Omental fat pad (tissue), 4 donors: Measurements from ENCODE around the gene FOXO3. TPM values are rescaled to one million over a fixed set of nuclear protein-coding genes. Genes with fewer than 3 reads are reported as not detected.
A peak's percentile ranks its signal among the peaks of the same experiment; 100 is the strongest.

Source experiments
- ATAC-seq: fragments of 150-250 bp; one replicate; pipeline ENCODE4 v1.9.1; 2016; ENCODE audit warnings: mild to moderate bottlenecking, moderate library complexity; ENCODE audit not compliant: low FRiP score
- DNase-seq: peaks from one replicate; pipeline ENCODE4 v3.0.0-alpha.2; 2019; ENCODE audit warnings: low spot score
- total RNA-seq, 4 donors: library from RNA; depleted of rRNA; stranded (reverse); fragments of >200 nt; gene quantifications; one replicate each; pipeline ENCODE4 v1.1.0, GENCODE V29; 2016
- TF ChIP-seq, protein P1 (sequence below), 3 donors: fragments of 450-650 bp; IDR thresholded peaks; one replicate each; pipeline ENCODE4 v1.5.1; 2016 to 2017; ENCODE audit warnings: antibody characterized with exemption in 3 of 3, mild to moderate bottlenecking in 3 of 3, moderate library complexity in 2 of 3

The FOXO3 gene
- 100 to 1,000 TPM in 3 of 4 donors, 10 to 100 TPM in 1; 92.9 to 129 (median 113) TPM for total RNA-seq

DNA sequence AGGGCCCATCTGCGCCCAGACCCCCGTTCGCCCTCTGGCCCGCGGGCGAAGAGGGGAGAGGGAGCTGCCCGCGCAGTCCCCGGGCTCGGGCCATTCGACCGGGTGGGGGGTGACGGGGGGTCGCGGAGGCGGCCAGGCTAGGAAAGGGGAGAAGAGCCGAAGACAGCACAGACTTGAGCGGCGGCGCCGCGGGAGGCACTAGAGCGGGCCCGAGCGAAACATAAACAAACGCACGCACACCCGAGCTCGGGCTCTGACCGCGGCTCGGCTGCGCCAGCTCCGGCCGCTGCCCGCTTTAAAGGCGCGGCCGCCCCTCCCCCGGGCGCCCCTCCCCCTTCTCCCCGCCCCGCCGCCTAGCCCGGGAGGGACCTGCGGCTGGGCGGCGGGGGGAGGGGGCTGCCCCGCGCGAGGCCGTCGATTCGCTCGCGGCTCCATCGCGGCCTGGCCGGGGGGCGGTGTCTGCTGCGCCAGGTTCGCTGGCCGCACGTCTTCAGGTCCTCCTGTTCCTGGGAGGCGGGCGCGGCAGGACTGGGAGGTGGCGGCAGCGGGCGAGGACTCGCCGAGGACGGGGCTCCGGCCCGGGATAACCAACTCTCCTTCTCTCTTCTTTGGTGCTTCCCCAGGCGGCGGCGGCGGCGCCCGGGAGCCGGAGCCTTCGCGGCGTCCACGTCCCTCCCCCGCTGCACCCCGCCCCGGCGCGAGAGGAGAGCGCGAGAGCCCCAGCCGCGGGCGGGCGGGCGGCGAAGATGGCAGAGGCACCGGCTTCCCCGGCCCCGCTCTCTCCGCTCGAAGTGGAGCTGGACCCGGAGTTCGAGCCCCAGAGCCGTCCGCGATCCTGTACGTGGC, at the start of gene FOXO3:
TSS of gene FOXO3 (plus strand) at position 455 of the 846 bp plus-strand sequence. CDS start at position 747, 292 bp downstream.
- DNase-seq (peak; percentile 66), ATAC-seq (peak; percentile 50)
- TF ChIP-seq, protein P1, sequence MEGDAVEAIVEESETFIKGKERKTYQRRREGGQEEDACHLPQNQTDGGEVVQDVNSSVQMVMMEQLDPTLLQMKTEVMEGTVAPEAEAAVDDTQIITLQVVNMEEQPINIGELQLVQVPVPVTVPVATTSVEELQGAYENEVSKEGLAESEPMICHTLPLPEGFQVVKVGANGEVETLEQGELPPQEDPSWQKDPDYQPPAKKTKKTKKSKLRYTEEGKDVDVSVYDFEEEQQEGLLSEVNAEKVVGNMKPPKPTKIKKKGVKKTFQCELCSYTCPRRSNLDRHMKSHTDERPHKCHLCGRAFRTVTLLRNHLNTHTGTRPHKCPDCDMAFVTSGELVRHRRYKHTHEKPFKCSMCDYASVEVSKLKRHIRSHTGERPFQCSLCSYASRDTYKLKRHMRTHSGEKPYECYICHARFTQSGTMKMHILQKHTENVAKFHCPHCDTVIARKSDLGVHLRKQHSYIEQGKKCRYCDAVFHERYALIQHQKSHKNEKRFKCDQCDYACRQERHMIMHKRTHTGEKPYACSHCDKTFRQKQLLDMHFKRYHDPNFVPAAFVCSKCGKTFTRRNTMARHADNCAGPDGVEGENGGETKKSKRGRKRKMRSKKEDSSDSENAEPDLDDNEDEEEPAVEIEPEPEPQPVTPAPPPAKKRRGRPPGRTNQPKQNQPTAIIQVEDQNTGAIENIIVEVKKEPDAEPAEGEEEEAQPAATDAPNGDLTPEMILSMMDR (IDR thresholded peaks at IDR 0.05), result no peak

DNA sequence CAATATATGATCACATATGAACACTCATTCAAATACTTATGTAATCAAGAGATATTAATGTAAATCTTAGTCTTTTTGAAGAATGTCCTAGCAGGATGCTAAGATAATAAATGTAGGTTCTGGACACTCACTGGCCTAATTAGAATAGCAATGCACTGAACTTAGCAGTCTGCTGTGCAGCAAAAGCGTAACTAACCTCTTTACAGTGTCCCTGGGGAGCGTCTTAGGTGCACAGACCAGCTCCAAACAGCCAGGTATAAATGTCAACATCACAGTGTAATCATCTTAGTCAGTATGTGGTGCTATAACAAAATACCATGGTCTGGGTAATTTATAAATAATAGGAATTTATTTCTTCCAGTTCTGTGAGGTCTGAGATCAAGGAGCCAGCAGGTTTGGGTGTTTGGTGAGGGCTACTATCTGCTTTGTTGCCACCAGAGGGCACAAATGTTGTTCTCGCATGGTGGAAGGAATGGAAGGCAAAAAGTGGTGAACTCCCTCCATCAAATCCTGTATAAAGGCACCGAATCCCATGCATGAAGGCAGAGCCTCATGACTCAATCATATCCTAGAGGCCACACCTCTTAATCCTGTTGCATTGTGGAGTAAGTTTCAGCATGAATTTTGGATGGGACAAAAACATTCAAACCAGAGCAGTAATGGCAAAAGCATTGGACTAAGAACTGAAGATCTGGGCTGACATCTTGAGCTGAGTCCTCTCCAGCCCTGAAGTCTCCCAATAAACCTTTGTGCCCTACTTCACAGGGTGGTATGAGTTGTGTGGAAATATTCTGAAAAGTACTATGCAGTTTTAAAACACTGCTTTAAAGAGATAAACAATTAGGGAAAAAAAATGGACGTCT, 41.8 kb upstream of the FOXO3 start:
- TF ChIP-seq, protein P1 (IDR thresholded peaks at IDR 0.05), result no peak
- DNase-seq (no peak), ATAC-seq (no peak)

DNA sequence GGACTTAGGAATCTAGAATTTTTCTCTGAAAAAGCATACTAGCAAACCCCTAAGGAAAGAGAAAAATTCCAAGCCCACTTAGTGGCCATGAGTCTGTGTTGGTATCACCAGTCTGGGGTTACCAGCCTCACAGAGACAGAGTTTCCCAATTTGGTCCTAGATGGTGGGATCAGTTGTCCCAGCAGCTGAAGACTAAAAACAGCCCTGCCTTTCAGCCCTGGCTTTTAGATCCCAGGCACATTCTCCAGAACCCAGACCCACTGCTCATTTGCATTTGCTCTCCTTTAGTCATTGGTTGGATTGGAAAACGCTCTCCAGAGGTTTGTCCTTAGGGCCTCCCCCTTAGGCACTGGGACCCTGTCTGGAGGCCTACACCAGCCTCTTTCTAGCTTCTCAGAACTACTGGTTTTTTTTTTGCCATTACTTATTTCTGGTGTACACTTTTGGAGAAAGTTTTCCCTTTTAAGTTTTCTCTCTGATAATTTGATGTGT, 39.1 kb upstream of the FOXO3 start:
- TF ChIP-seq, protein P1 (IDR thresholded peaks at IDR 0.05), result no peak
- ATAC-seq (no peak), DNase-seq (no peak)

DNA sequence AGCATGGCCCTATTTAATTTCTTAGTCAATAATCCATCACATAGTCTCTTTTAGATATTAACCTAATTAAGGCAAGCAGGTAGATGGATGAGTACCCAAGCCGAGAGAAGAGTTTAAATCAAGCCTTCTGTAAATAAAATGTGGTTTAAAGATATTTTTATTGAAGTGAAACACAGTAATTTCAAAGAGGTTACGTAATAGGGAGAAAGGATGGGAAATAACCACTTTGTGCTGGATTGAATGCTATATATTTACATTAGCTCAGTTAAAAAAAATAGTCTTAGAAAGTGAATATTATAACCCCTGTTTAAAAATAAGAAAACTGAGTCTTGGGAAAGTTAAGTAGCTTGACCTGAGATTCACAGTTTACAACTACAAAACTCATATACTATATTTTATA, 37.0 kb upstream of the FOXO3 start:
- TF ChIP-seq, protein P1 (IDR thresholded peaks at IDR 0.05), result no peak

DNA sequence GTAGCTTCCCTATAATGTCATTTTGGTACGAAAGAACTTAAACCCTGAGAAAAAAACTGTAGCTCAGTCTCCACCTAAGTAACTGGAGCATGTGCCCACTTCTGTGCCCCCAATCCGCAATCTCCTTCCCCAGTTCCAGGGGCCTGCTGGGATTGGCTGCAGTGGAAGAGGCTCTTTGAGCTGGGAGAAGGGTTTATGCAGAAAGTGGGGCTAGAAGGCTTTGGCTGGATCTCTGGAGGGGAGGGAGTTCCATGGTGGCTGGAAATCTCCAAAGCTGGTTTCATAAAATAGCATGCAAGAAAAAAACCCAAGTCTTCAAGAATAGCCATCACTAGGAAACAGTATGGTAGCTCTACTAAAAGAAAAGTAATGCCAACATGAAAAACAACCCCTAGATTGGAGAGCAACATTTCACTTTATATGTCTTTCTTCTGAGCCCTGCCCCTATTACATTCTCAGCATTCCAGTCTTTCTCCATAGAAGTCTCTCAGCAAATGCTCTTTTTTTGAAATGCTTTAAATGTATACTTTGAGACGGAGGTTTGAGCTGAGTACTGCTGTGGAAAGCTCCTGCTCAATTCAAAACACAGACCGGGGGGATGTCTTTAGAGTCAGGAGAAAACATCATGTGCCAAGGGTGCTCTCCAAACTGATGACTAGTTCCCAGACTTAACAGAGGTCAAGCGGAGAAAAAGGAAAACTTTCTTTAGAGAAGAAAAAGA, 36.0 kb upstream of the FOXO3 start:
- no peak for ATAC-seq
- DNase-seq, result no peak
- TF ChIP-seq, protein P1 (IDR thresholded peaks at IDR 0.05), result no peak

More for the DNA sequence above, 37.0 kb upstream of the FOXO3 start:
- ATAC-seq (no peak), DNase-seq (no peak)

DNA sequence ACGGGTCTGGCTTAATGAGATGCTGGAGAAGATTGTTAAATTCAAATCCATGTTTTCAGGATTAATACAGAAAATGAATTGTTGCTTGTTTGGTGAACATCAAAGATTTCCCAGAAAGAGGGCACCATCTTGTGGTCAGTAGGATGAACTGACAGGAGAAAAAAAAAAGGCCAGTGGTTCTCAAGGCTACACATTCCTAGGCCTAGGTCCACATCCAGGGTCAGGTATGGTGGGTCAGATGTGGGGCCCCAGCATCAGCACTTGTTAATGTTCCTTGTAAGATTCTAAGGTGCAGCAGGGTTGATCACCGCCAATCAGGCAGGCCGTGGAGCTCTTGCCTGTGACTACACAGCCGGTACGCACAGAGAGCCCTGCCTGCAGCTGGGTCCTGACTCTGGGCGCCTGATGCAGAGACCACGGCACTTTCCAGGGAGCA, 34.0 kb upstream of the FOXO3 start:
- ATAC-seq, result no peak
- TF ChIP-seq, protein P1 (IDR thresholded peaks at IDR 0.05), result peak in 2 of 3 donors; percentile 19 to 22
- no peak for DNase-seq
